OCI-LY7 (cell line): ENCODE data around the gene MYO16. TPM values are rescaled to one million over a fixed set of nuclear protein-coding genes. Genes with fewer than 3 reads are reported as not detected.

ENCODE experiments used
- BruUV-seq: library from RNA; stranded (reverse); fragments of 400-500 nt; replicated peaks from 2 replicates; lab custom pipeline; 2021; lab: Mats Ljungman, UMichigan
- CTCF ChIA-PET: fragments of 300-600 bp; sonication (Branson Sonifier 250); formaldehyde crosslinking; loops from one replicate; lab custom pipeline; 2022; ENCODE audit warnings: antibody characterized with exemption; ENCODE audit not compliant: unreplicated experiment; lab: Charles Lee
- POLR2A ChIA-PET: fragments of 300-600 bp; sonication (Branson Sonifier 250); formaldehyde crosslinking; loops from one replicate; lab custom pipeline; 2022; ENCODE audit warnings: antibody characterized with exemption; lab: Charles Lee
- DNase-seq: peaks from one replicate; pipeline ENCODE4 v3.0.0-alpha.2; 2015; ENCODE audit warnings: low spot score
- H2AFZ ChIP-seq: fragments of 200-600 bp; sonication (generic), shearing (Covaris generic); 2 replicates; pipeline ENCODE4 v1.6.1; 2014; ENCODE audit warnings: mild to moderate bottlenecking, antibody characterized with exemption, low read length, moderate library complexity
- H3K27ac ChIP-seq: fragments of 200-600 bp; sonication (generic); 2 replicates; pipeline ENCODE4 v1.5.1; 2014; ENCODE audit warnings: mixed run types, low read depth, mild to moderate bottlenecking, moderate library complexity, low read length, inconsistent platforms; ENCODE audit not compliant: poor library complexity, severe bottlenecking
- H3K36me3 ChIP-seq: fragments of 200-600 bp; sonication (generic); 2 replicates; pipeline ENCODE4 v1.6.1; 2014; ENCODE audit warnings: mild to moderate bottlenecking, antibody characterized with exemption, low read length, moderate library complexity, mixed read lengths; ENCODE audit not compliant: insufficient read depth
- H3K4me1 ChIP-seq: fragments of 200-600 bp; sonication (generic); 2 replicates; pipeline ENCODE4 v1.5.1; 2014; ENCODE audit warnings: mild to moderate bottlenecking, low read length; ENCODE audit not compliant: insufficient read depth, poor library complexity, severe bottlenecking
- H3K4me2 ChIP-seq: fragments of 200-600 bp; sonication (generic); 2 replicates; pipeline ENCODE4 v1.6.1; 2014; ENCODE audit warnings: mild to moderate bottlenecking, low read length
- H3K4me3 ChIP-seq: fragments of 200-600 bp; sonication (generic); 2 replicates; pipeline ENCODE4 v1.5.1; 2014; ENCODE audit warnings: mild to moderate bottlenecking, low read depth, low read length; ENCODE audit not compliant: poor library complexity, severe bottlenecking
- H3K79me2 ChIP-seq: fragments of 200-600 bp; sonication (generic); 2 replicates; pipeline ENCODE4 v1.6.1; 2016; ENCODE audit warnings: low read depth, mild to moderate bottlenecking, low read length, moderate library complexity, mixed read lengths; ENCODE audit not compliant: insufficient read depth
- H3K9me2 ChIP-seq: fragments of 200-600 bp; sonication (generic); 2 replicates; pipeline ENCODE4 v1.6.1; 2016; ENCODE audit warnings: mild to moderate bottlenecking, low read length, mixed read lengths; ENCODE audit not compliant: insufficient read depth
- H3K9me3 ChIP-seq: fragments of 200-600 bp; sonication (generic); 2 replicates; pipeline ENCODE4 v1.6.1; 2014; ENCODE audit warnings: mild to moderate bottlenecking, mixed run types, low read length, mixed read lengths
- H4K20me1 ChIP-seq: fragments of 200-600 bp; sonication (generic); 2 replicates; pipeline ENCODE4 v1.6.1; 2014; ENCODE audit warnings: mild to moderate bottlenecking, antibody characterized with exemption, low read length, moderate library complexity, mixed read lengths; ENCODE audit not compliant: insufficient read depth
- CTCF ChIP-seq: fragments of 200-600 bp; sonication (generic); conservative IDR thresholded peaks from 2 replicates; pipeline ENCODE4 v1.5.1; 2014; ENCODE audit warnings: mild to moderate bottlenecking, antibody characterized with exemption, low read length, moderate library complexity, mixed read lengths
- EZH2phosphoT487 ChIP-seq: fragments of 200-600 bp; sonication (generic); IDR thresholded peaks from 2 replicates; pipeline ENCODE4 v1.6.1; 2018; ENCODE audit warnings: low read depth, borderline replicate concordance, mild to moderate bottlenecking, mixed run types, antibody characterized with exemption, low read length, moderate library complexity, mixed read lengths
- intact Hi-C: fragments of 100-400 bp; cut with micrococcal nuclease; formaldehyde crosslinking; loops from one replicate; pipeline ENCODE4 v1.10.0; 2022; ENCODE audit not compliant: unreplicated experiment
- total RNA-seq, 2 experiments: library from RNA; depleted of rRNA in 1 of 2; stranded (reverse); fragments of >200 nt in 1 of 2; shearing (Covaris generic) in 1 of 2; gene quantifications; 2 replicates each; pipeline ENCODE4 v1.2.3, GENCODE V29; 2014 to 2022

The MYO16 gene
- total RNA-seq, 2 experiments from 2014 or later: 0.06 TPM; not detected in 1

GRCh38 chr13:109140054-109140453 lies 510.6 kb downstream of the MYO16 start:
- TF ChIP-seq CTCF (no peak), EZH2phosphoT487 (no peak)
- DNase-seq: no peak
- ChIA-PET POLR2A (no interaction called here), CTCF (no interaction called here)
- no peaks in the 10 kb centered on the region for H4K20me1 ChIP-seq
- no peaks in the 10 kb centered on the region for H3K79me2 ChIP-seq
- no peak overlapping the region for H3K4me3 ChIP-seq
- H3K9me3 ChIP-seq: no peaks in the 10 kb centered on the region
- intact Hi-C loops: loop anchor here (10.0 kb wide), 1 partner anchor 335 kb away; no protein-coding TSS in a partner anchor
- peaks cover 7% of the 10 kb centered on the region for H3K4me1 ChIP-seq
- no peak overlapping the region for H2AFZ ChIP-seq
- H3K9me2 ChIP-seq: no peaks in the 10 kb centered on the region
- H3K36me3 ChIP-seq: no peaks in the 10 kb centered on the region
- no TSS peak for BruUV-seq
- no peak overlapping the region for H3K27ac ChIP-seq
- no peak overlapping the region for H3K4me2 ChIP-seq

DNA sequence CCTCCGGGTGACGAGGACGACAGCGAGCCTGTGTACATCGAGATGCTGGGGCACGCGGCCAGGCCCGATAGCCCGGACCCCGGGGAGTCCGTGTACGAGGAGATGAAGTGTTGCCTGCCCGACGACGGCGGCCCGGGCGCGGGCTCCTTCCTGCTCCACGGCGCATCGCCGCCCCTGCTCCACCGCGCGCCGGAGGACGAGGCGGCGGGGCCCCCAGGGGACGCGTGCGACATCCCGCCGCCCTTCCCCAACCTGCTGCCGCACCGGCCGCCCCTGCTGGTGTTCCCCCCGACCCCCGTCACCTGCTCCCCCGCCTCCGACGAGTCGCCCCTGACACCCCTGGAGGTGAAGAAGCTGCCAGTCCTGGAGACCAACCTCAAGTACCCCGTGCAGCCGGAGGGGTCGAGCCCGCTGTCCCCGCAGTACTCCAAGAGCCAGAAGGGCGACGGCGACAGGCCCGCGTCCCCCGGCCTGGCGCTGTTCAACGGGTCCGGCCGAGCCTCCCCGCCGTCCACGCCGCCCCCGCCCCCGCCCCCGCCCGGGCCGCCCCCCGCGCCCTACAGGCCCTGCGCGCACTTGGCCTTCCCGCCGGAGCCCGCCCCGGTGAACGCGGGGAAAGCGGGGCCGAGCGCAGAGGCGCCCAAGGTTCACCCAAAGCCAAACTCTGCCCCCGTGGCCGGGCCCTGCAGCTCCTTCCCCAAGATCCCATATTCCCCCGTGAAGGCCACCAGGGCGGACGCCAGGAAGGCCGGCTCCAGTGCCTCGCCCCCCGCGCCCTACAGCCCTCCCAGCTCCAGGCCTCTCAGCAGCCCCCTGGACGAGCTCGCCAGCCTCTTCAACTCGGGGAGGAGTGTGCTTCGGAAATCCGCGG lies 511.3 kb downstream of the MYO16 start:
- Histone ChIP-seq H3K36me3 (no peaks in the 10 kb centered on the region), H3K4me3 (no peak overlapping the region), H4K20me1 (no peaks in the 10 kb centered on the region), H3K4me2 (no peak overlapping the region), H3K4me1 (peaks cover under 1% of the 10 kb centered on the region), H3K9me3 (no peaks in the 10 kb centered on the region), H2AFZ (no peak overlapping the region), H3K27ac (no peak overlapping the region), H3K9me2 (no peaks in the 10 kb centered on the region), H3K79me2 (no peaks in the 10 kb centered on the region)
- BruUV-seq: no TSS peak
- no peak for DNase-seq
- intact Hi-C loops: loop anchor here (10.0 kb wide), 1 partner anchor 334 kb away; no protein-coding TSS in a partner anchor
- ChIA-PET POLR2A (no interaction called here), CTCF (no interaction called here)
- TF ChIP-seq EZH2phosphoT487: no peak
- no peak for TF ChIP-seq CTCF

- H3K4me1 ChIP-seq: no peaks in the 10 kb centered on the region
- no peaks in the 10 kb centered on the region for H4K20me1 ChIP-seq
- no peaks in the 10 kb centered on the region for H3K9me3 ChIP-seq
- BruUV-seq: no TSS peak
- H2AFZ ChIP-seq: no peak overlapping the region
- no peaks in the 10 kb centered on the region for H3K9me2 ChIP-seq
- no peak overlapping the region for H3K4me2 ChIP-seq
- POLR2A ChIA-PET: no interaction called here
- H3K27ac ChIP-seq: no peak overlapping the region
- TF ChIP-seq EZH2phosphoT487: no peak
- no peak for TF ChIP-seq CTCF
- intact Hi-C loops: loop anchor here (10.0 kb wide), 1 partner anchor 333 kb away; no protein-coding TSS in a partner anchor
- H3K36me3 ChIP-seq: no peaks in the 10 kb centered on the region
- H3K79me2 ChIP-seq: no peaks in the 10 kb centered on the region
- DNase-seq: no peak
- no peak overlapping the region for H3K4me3 ChIP-seq
- CTCF ChIA-PET: no interaction called here
Measured at GRCh38 chr13:109141706-109142105, 512.3 kb downstream of the MYO16 start.
